HepG2 (cell line): ENCODE results near the gene LDLR. TPM values are rescaled to one million over a fixed set of nuclear protein-coding genes. Genes with fewer than 3 reads are reported as not detected.

Source experiments
- ATAC-seq: fragments of 200-7000 bp; cut with Tn5 transposase; 3 replicates; pipeline ENCODE4 v1.9.1; 2020; ENCODE audit warnings: mild to moderate bottlenecking, moderate library complexity
- BruUV-seq: library from RNA; stranded (reverse); fragments of 400-500 nt; replicated peaks from 2 replicates; lab custom pipeline; 2021; lab: Mats Ljungman, UMichigan
- CTCF ChIA-PET: fragments of 300-600 bp; formaldehyde crosslinking; extraction: SDS; loops from one replicate; lab custom pipeline; 2021; ENCODE audit warnings: low total read pairs, inconsistent platforms, low intra/inter-chr PET ratio; lab: Yijun Ruan, JAX
- POLR2A ChIA-PET: fragments of 350-600 bp; sonication (Branson Sonifier 250); formaldehyde crosslinking; loops from one replicate; lab custom pipeline; 2020; ENCODE audit warnings: antibody characterized with exemption, inconsistent platforms; lab: Yijun Ruan, JAX
- DNase-seq: peaks from one replicate; pipeline ENCODE4 v3.0.0-alpha.2; 2015; ENCODE audit warnings: low spot score
- FAIRE-seq: peaks from 3 replicates; lab custom pipeline; 2011; peaks lifted over from hg19 to GRCh38; lab: Jason Lieb, UNC
- H2AFZ ChIP-seq: one replicate; pipeline ENCODE4 v1.6.1; 2011; ENCODE audit warnings: low read length, inconsistent platforms
- H3K27ac ChIP-seq: fragments of 300-600 bp; 3 replicates; pipeline ENCODE4 v1.8.0; 2011; ENCODE audit warnings: mixed run types, mild to moderate bottlenecking, mixed read lengths, low read length, inconsistent platforms; ENCODE audit not compliant: insufficient read depth; ENCODE audit errors: extremely low read length
- H3K27me3 ChIP-seq, 2 experiments: fragments of 200-600 bp in 1 of 2; 2 replicates in 1 of 2; 3 replicates in 1 of 2; pipeline versions ENCODE4 v1.6.0 to v1.8.0; 2011; ENCODE audit warnings: low read length in 2 of 2, mild to moderate bottlenecking in 2 of 2, moderate library complexity in 2 of 2, inconsistent platforms in 1 of 2; ENCODE audit not compliant: insufficient read depth in 2 of 2, control insufficient read depth in 1 of 2
- H3K36me3 ChIP-seq, 2 experiments: fragments of 200-600 bp in 1 of 2; replicated peaks in 1 of 2; 2 replicates in 1 of 2; 3 replicates in 1 of 2; pipeline versions ENCODE4 v1.5.1 to v1.8.0; 2011; ENCODE audit warnings: low read length in 2 of 2, inconsistent platforms in 1 of 2; ENCODE audit not compliant: insufficient read depth in 2 of 2, control insufficient read depth in 1 of 2
- H3K4me1 ChIP-seq: 2 replicates; pipeline ENCODE4 v1.5.1; 2012; ENCODE audit warnings: low read length, inconsistent platforms; ENCODE audit not compliant: insufficient read depth
- H3K4me2 ChIP-seq: 2 replicates; pipeline ENCODE4 v1.6.0; 2011; ENCODE audit warnings: low read depth, low read length, inconsistent platforms
- H3K4me3 ChIP-seq, 3 experiments: fragments of 200-600 bp in 1 of 3; sonication (generic), shearing (Covaris generic) in 1 of 3; replicated peaks in 1 of 3; 2 replicates each; pipeline ENCODE4 v1.5.1; 2011 to 2016; ENCODE audit warnings: low read length in 3 of 3, inconsistent platforms in 2 of 3, low read depth in 2 of 3, mild to moderate bottlenecking in 2 of 3, control low read depth in 1 of 3, mixed read lengths in 1 of 3; ENCODE audit not compliant: insufficient read depth in 1 of 3
- H3K79me2 ChIP-seq: one replicate; pipeline ENCODE4 v1.6.1; 2011; ENCODE audit warnings: low read length, inconsistent platforms; ENCODE audit not compliant: insufficient read depth
- H3K9ac ChIP-seq: 2 replicates; pipeline ENCODE4 v1.6.0; 2011; ENCODE audit warnings: mild to moderate bottlenecking, low read depth, low read length, inconsistent platforms; ENCODE audit not compliant: insufficient read depth
- H3K9me3 ChIP-seq: 2 replicates; pipeline ENCODE4 v1.5.1; 2012; ENCODE audit warnings: mild to moderate bottlenecking, low read length
- H4K20me1 ChIP-seq: 2 replicates; pipeline ENCODE4 v1.6.0; 2011; ENCODE audit warnings: inconsistent platforms, mild to moderate bottlenecking, low read length, moderate library complexity; ENCODE audit not compliant: insufficient read depth
- KAT8 ChIP-seq: IDR thresholded peaks from 2 replicates; pipeline ENCODE4 v1.6.1; 2016; ENCODE audit warnings: missing genetic modification reagents, missing compliant biosample characterization
- MAZ ChIP-seq, 2 experiments: sonication (generic) in 1 of 2; formaldehyde crosslinking in 1 of 2; IDR thresholded peaks; 2 replicates each; pipeline versions ENCODE4 v1.5.0 to v1.6.1; 2012 to 2020; ENCODE audit warnings: low read depth in 2 of 2, mild to moderate bottlenecking in 2 of 2, borderline replicate concordance in 1 of 2, improper control_type of control experiment in 1 of 2, low read length in 1 of 2, missing genetic modification reagents in 1 of 2, moderate library complexity in 1 of 2
- SIN3B ChIP-seq: fragments of 150-350 bp; IDR thresholded peaks from 2 replicates; pipeline ENCODE4 v1.6.1; 2014; ENCODE audit warnings: low read length
- SMAD3 ChIP-seq: sonication (generic); formaldehyde crosslinking; IDR thresholded peaks from 2 replicates; pipeline ENCODE4 v1.4.0; 2020; ENCODE audit warnings: missing genetic modification reagents
- SP5 ChIP-seq: IDR thresholded peaks from 2 replicates; pipeline ENCODE4 v1.6.1; 2016; ENCODE audit warnings: low read depth, borderline replicate concordance
- STAG1 ChIP-seq: sonication (generic); formaldehyde crosslinking; IDR thresholded peaks from 2 replicates; pipeline ENCODE4 v1.4.0; 2020; ENCODE audit warnings: missing genetic modification reagents
- TBX3 ChIP-seq: fragments of 450-650 bp; IDR thresholded peaks from 2 replicates; pipeline ENCODE4 v1.6.1; 2017; ENCODE audit warnings: antibody characterized with exemption, mild to moderate bottlenecking, inconsistent platforms, borderline replicate concordance
- ZNF441 ChIP-seq: sonication (generic); formaldehyde crosslinking; IDR thresholded peaks from 2 replicates; pipeline ENCODE4 v1.7.0; 2021; ENCODE audit warnings: missing genetic modification reagents, borderline replicate concordance
- ZNF547 ChIP-seq: sonication (generic); formaldehyde crosslinking; IDR thresholded peaks from 2 replicates; pipeline ENCODE4 v1.5.1; 2020; ENCODE audit warnings: mild to moderate bottlenecking, missing genetic modification reagents
- ZSCAN22 ChIP-seq: sonication (generic); formaldehyde crosslinking; IDR thresholded peaks from 2 replicates; pipeline ENCODE4 v1.4.0; 2020; ENCODE audit warnings: mild to moderate bottlenecking, missing genetic modification reagents
- WGBS: methylation state at CpG from one replicate; pipeline ENCODE4 v1.1.6; 2017; ENCODE audit warnings: low lambda C conversion rate; 5-methylcytosine and 5-hydroxymethylcytosine counted together
- in situ Hi-C: cut with HindIII; loops from 2 replicates; pipeline ENCODE4 v1.10.0; 2017; ENCODE audit warnings: low pct_unique_long_range_greater_than_20kb; ENCODE audit not compliant: extremely low pct_ligation_motif_present
- intact Hi-C: fragments of 100-400 bp; cut with micrococcal nuclease; formaldehyde crosslinking; loops from one replicate; pipeline ENCODE4 v1.10.0; 2022; ENCODE audit not compliant: unreplicated experiment
- polyA plus RNA-seq, 8 experiments: library from polyadenylated mRNA; depleted of rRNA in 3 of 8; stranded (reverse) in 7 of 8; unstranded in 1 of 8; fragments of >200 nt; fragmentation: Illumina TruSeq in 4 of 8; extraction: Trizol in 4 of 8; gene quantifications; 2 replicates each; pipeline versions ENCODE4 v1.2.1 to v1.2.3, GENCODE V29; 2011 to 2016; ENCODE audit warnings: low read depth in 4 of 8, missing spikeins in 1 of 8, mixed read lengths in 1 of 8; ENCODE audit not compliant: insufficient read depth in 1 of 8
- total RNA-seq, 5 experiments: library from RNA; depleted of rRNA; stranded (reverse); fragments of >200 nt; fragmentation: Illumina TruSeq; extraction: Trizol; gene quantifications; 2 replicates each; pipeline ENCODE4 v1.2.3, GENCODE V29; 2016; ENCODE audit warnings: low read depth in 1 of 5
- TF ChIP-seq, protein P1 (sequence below): sonication (generic); formaldehyde crosslinking; IDR thresholded peaks from 2 replicates; pipeline ENCODE4 v1.4.0; 2020; ENCODE audit warnings: missing genetic modification reagents
- TF ChIP-seq, protein P2 (sequence below): sonication (generic); formaldehyde crosslinking; IDR thresholded peaks from 2 replicates; pipeline ENCODE4 v1.5.0; 2020; ENCODE audit warnings: missing genetic modification reagents
- TF ChIP-seq, protein P3 (sequence below): sonication (generic); formaldehyde crosslinking; IDR thresholded peaks from 2 replicates; pipeline ENCODE4 v1.4.0; 2020; ENCODE audit warnings: missing genetic modification reagents, mild to moderate bottlenecking, borderline replicate concordance
- TF ChIP-seq, protein P4 (sequence below): sonication (generic); formaldehyde crosslinking; IDR thresholded peaks from 2 replicates; pipeline ENCODE4 v1.5.1; 2020; ENCODE audit warnings: missing genetic modification reagents, mild to moderate bottlenecking, borderline replicate concordance
- TF ChIP-seq, protein P5 (sequence below): sonication (generic); formaldehyde crosslinking; IDR thresholded peaks from 2 replicates; pipeline ENCODE4 v1.5.1; 2020; ENCODE audit warnings: mild to moderate bottlenecking, moderate library complexity, missing genetic modification reagents

LDLR gene
- total and polyA plus RNA-seq, 2 of the 13 experiments (the other 11 are each of a cell fraction or from before 2014, with no cell fraction given) = 51.6 to 92.5 TPM

DNA sequence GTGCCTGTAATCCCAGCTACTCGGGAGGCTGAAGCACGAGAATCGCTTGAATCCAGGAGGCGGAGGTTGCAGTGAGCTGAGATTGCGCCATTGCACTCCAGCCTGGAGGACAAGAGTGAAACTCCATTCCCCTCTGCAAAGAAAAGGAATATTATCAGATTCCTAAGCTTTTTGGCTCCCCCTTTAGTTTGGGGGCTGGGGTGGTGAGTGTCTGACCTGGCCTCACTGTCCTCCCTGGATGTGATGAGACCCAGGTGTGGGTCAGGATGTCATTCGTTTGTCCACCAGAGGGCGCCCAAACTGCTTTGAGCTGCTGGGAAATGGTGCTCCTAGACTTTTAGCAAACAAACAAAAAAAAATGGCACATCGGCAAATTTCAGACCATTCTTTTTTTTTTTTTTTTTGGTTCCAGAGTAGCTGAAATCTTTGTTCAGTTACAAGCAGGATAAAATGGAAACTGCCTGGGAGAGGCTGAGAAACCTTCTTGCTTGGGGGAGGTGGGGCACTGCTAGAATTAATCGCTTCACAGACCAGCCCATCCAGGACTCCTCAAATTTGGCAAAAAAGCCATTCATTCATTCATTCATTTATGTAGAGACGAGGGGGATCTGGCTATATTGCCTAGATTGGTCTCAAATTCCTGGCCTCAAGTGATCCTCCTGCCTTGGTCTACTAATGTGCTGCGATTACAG lies 36.9 kb downstream of the LDLR start:
- 68% methylated on average over 11 of the region's 11 CpGs for WGBS
- no peak for TF ChIP-seq ZSCAN22
- TF ChIP-seq SMAD3 (CRISPR knock-in tag) = 0 out of 2 replicates have a peak, but pooled peaks have one; percentile 32
- TF ChIP-seq KAT8 = no peak
- TF ChIP-seq, protein P1, sequence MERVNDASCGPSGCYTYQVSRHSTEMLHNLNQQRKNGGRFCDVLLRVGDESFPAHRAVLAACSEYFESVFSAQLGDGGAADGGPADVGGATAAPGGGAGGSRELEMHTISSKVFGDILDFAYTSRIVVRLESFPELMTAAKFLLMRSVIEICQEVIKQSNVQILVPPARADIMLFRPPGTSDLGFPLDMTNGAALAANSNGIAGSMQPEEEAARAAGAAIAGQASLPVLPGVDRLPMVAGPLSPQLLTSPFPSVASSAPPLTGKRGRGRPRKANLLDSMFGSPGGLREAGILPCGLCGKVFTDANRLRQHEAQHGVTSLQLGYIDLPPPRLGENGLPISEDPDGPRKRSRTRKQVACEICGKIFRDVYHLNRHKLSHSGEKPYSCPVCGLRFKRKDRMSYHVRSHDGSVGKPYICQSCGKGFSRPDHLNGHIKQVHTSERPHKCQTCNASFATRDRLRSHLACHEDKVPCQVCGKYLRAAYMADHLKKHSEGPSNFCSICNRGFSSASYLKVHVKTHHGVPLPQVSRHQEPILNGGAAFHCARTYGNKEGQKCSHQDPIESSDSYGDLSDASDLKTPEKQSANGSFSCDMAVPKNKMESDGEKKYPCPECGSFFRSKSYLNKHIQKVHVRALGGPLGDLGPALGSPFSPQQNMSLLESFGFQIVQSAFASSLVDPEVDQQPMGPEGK (CRISPR knock-in tag) = 0 out of 2 replicates have a peak, but pooled peaks have one; percentile 14
- TF ChIP-seq, protein P2, sequence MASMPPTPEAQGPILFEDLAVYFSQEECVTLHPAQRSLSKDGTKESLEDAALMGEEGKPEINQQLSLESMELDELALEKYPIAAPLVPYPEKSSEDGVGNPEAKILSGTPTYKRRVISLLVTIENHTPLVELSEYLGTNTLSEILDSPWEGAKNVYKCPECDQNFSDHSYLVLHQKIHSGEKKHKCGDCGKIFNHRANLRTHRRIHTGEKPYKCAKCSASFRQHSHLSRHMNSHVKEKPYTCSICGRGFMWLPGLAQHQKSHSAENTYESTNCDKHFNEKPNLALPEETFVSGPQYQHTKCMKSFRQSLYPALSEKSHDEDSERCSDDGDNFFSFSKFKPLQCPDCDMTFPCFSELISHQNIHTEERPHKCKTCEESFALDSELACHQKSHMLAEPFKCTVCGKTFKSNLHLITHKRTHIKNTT (CRISPR knock-in tag) = no peak
- TF ChIP-seq, protein P3, sequence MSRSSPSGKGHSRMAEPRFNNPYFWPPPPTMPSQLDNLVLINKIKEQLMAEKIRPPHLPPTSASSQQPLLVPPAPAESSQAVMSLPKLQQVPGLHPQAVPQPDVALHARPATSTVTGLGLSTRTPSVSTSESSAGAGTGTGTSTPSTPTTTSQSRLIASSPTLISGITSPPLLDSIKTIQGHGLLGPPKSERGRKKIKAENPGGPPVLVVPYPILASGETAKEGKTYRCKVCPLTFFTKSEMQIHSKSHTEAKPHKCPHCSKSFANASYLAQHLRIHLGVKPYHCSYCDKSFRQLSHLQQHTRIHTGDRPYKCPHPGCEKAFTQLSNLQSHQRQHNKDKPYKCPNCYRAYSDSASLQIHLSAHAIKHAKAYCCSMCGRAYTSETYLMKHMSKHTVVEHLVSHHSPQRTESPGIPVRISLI (CRISPR knock-in tag) = peak; percentile 47; the same call in 1 of the 2 replicates
- TF ChIP-seq TBX3 = no peak
- TF ChIP-seq, protein P4, sequence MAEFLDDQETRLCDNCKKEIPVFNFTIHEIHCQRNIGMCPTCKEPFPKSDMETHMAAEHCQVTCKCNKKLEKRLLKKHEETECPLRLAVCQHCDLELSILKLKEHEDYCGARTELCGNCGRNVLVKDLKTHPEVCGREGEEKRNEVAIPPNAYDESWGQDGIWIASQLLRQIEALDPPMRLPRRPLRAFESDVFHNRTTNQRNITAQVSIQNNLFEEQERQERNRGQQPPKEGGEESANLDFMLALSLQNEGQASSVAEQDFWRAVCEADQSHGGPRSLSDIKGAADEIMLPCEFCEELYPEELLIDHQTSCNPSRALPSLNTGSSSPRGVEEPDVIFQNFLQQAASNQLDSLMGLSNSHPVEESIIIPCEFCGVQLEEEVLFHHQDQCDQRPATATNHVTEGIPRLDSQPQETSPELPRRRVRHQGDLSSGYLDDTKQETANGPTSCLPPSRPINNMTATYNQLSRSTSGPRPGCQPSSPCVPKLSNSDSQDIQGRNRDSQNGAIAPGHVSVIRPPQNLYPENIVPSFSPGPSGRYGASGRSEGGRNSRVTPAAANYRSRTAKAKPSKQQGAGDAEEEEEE (CRISPR knock-in tag) = no peak
- TF ChIP-seq, protein P5, sequence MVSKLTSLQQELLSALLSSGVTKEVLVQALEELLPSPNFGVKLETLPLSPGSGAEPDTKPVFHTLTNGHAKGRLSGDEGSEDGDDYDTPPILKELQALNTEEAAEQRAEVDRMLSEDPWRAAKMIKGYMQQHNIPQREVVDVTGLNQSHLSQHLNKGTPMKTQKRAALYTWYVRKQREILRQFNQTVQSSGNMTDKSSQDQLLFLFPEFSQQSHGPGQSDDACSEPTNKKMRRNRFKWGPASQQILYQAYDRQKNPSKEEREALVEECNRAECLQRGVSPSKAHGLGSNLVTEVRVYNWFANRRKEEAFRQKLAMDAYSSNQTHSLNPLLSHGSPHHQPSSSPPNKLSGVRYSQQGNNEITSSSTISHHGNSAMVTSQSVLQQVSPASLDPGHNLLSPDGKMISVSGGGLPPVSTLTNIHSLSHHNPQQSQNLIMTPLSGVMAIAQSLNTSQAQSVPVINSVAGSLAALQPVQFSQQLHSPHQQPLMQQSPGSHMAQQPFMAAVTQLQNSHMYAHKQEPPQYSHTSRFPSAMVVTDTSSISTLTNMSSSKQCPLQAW (CRISPR knock-in tag) = peak; percentile 21; the same call in 1 of the 2 replicates
- TF ChIP-seq MAZ (IDR thresholded peaks at IDR 0.05; ENCODE audit: borderline replicate concordance, low read depth, low read length) = no peak
- TF ChIP-seq MAZ (CRISPR knock-in tag; IDR thresholded peaks at IDR 0.05; ENCODE audit: low read depth) = no peak
- no peak for TF ChIP-seq SIN3B
- TF ChIP-seq SP5 (CRISPR knock-in tag) = no peak
- peak; percentile 59 for TF ChIP-seq STAG1 (CRISPR knock-in tag)
- no peak for TF ChIP-seq ZNF547 (CRISPR knock-in tag)
- no peak for TF ChIP-seq ZNF441 (CRISPR knock-in tag)

More for the DNA sequence above, 36.9 kb downstream of the LDLR start:
- FAIRE-seq (peak; percentile 67), ATAC-seq (peak; percentile 50), DNase-seq (peak; percentile 67)
- Histone ChIP-seq H3K4me1 (peaks cover 51% of the 10 kb centered on the region), H3K27me3 (no peaks in the 10 kb centered on the region), H2AFZ (no peak overlapping the region), H3K4me2 (no peak overlapping the region), H3K4me3 (no peak overlapping the region), H3K36me3 (peaks cover 24 to 54% of the 10 kb centered on the region in 2 experiments), H3K9me3 (no peaks in the 10 kb centered on the region), H3K27ac (peak overlapping the region; percentile 36), H3K9ac (no peak overlapping the region), H3K79me2 (no peaks in the 10 kb centered on the region), H4K20me1 (peaks cover 48% of the 10 kb centered on the region)
- intact Hi-C loops (no loop called here), in situ Hi-C loops (no loop called here)
- ChIA-PET POLR2A (interaction anchor here (0.6 to 1.3 kb wide), 5 partner anchors 9 to 114 kb away, joined by 3 to 5 read pairs (median 3); partner anchors contain the start of gene ANGPTL8), CTCF (interaction anchor here (0.6 to 1.2 kb wide), 5 partner anchors 11 to 90 kb away, joined by 3 to 4 read pairs (median 3); no protein-coding TSS in a partner anchor)
- BruUV-seq = TSS peak; percentile 34
